Cardiac atrium fibroblast (primary cell): ENCODE measurements around the gene ARHGEF39. TPM values are rescaled to one million over a fixed set of nuclear protein-coding genes. Genes with fewer than 3 reads are reported as not detected.

Source experiments
- total RNA-seq: library from RNA; depleted of rRNA; stranded (reverse); fragments of >200 nt; gene quantifications from 2 replicates; pipeline ENCODE4 v1.2.3, GENCODE V29; 2015

ARHGEF39 gene
- 0.18 and 0.49 TPM in 2 replicates for total RNA-seq

GRCh38 chr9:35664531-35665470 lies at the start of gene ARHGEF39:
TSS of gene ARHGEF39 (minus strand) at chr9:35665195. CDS start at chr9:35665169, 26 bp downstream.

GRCh38 chr9:35689542-35690293 lies 24.7 kb upstream of the ARHGEF39 start, which contains the start of gene TPM2:
TSS of gene TPM2 (minus strand) at chr9:35689925. CDS start at chr9:35689817, 108 bp downstream.

GRCh38 chr9:35673132-35674024 lies 8.4 kb upstream of the ARHGEF39 start, which contains the start of gene CA9:
TSS of gene CA9 (plus strand) at chr9:35673928. CDS start at chr9:35673960, 32 bp downstream.

DNA sequence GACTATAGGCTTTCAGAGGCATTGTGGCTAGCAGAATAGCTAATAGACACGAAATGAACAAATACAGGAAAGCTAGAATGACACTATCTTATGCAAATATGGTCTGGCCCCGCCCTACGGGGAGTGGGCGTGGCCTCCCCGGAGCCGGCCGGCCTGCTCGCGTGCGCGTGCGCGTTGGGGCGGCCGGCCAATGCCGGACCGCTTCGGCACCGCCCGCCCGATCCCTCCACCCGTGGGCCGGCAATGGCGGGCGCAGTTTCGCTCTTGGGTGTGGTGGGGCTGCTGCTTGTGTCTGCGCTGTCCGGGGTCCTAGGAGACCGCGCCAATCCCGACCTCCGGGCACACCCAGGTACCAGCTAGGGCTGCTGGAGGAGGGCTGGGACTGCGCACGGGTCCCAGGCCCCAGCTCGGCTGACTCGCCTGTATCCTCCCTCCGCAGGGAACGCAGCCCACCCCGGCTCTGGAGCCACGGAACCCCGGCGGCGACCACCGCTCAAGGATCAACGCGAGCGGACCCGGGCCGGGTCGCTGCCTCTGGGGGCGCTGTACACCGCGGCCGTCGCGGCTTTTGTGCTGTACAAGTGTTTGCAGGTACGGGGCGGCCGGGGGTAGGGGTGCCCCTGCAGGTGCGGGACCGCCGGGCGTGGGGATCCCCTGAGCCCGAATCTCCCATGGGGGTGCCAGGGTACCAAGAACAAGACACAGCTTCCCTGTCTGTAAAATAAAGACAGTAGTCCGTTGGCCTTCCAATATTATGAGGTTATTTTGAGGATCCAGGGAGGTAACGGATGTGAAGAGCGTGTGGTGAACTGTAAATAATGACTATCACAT lies 6.6 kb downstream of the ARHGEF39 start, which contains the start of gene CCDC107:
CCDC107 (plus strand) TSS at position 156 of the 831 bp plus-strand sequence; CDS start at position 244, 88 bp downstream.

GRCh38 chr9:35657546-35658136 lies 7.4 kb downstream of the ARHGEF39 start, which contains the start of gene RMRP:
TSS of gene RMRP (minus strand) at chr9:35658019.

DNA sequence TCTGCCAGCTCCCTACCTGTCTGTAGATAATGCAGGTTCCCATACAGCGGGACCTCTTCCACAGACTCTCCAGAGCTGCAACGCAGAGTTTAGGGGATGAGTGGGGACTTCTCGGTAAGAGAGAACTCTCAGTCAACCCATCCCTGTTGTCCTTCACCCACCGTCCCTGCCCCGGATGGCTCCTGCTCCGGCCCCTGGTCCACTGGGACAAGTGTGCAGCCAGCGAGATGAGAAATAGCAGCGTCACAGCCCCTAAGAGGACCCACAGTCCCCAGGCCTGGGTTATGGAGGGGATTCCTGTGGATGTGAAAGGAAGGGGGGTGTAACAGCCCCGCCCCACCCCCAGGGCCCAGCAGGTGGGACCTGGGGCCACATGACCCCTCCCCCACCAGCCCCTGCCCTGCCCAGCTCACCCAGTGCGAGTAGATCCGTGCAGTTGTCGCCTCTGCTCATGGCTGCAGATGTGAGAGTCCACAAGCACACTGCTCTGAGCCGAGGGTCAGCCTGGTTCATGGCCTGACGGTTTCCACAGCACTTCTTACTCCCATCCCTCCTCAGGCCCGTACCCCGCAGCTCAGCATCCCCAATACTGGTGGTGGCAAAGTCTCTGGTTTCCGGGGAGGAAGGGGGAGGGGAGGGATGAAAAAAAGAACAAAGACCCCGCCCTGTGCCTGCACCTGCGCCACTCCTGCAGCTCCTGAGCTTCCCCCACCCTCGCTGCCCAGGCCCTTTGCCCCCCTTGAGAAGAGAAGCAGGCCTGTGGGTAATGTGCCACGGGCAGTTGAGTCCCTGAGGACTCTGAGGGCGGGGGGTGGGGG lies 14.4 kb downstream of the ARHGEF39 start, which contains the start of gene SIT1:
SIT1 (minus strand) TSS at position 591 of the 818 bp plus-strand sequence; CDS start at position 513, 78 bp downstream.

DNA sequence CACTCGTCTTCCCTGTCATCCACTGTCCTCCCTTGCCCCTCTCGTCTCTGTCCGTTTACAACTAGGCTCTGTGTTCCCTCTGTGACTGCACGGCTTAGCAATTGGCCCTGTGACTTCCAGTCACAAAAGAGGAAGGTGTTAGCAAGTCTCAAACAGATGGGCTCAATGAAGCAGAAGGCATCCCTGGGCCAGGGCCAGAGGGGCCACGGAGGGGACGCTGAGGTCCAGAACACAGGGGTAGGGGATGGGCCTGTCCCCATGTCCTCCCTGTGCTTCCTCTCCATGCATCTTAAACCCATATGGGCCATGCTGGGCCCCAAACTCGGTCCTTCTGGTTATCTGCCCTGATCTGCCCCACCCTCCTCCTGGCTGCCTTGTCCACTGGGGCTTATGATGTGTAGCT lies 46.7 kb downstream of the ARHGEF39 start, which contains the start of gene CD72:
CD72 (minus strand) TSS at position 89 of the 403 bp plus-strand sequence. CDS start 110 bp downstream, outside the sequence.

Other genes with a start within 250 kb of the ARHGEF39 start
- gene RUSC2, start 175.1 kb downstream of the ARHGEF39 start, total RNA-seq, result 37.6 and 44.4 TPM in 2 replicates
- gene TESK1, start 59.9 kb downstream of the ARHGEF39 start, total RNA-seq, result 14.1 and 16.1 TPM in 2 replicates
- 0.32 and 1.3 TPM in 2 replicates for gene CD72, start 46.8 kb downstream of the ARHGEF39 start, total RNA-seq
- 1.3 TPM in 1 of 2 replicates, not detected in the other for gene SIT1, start 14.3 kb downstream of the ARHGEF39 start, total RNA-seq
- 11,420 and 19,025 TPM in 2 replicates for gene RMRP, start 7.2 kb downstream of the ARHGEF39 start, total RNA-seq
- 12.8 and 25.8 TPM in 2 replicates for gene CCDC107, start 6.9 kb downstream of the ARHGEF39 start, total RNA-seq
- 8.3 and 8.8 TPM in 2 replicates for gene CA9, start 8.7 kb upstream of the ARHGEF39 start, total RNA-seq
- gene TPM2, start 24.7 kb upstream of the ARHGEF39 start, total RNA-seq, result 692 and 1,021 TPM in 2 replicates
- 335 and 378 TPM in 2 replicates for gene TLN1, start 67.0 kb upstream of the ARHGEF39 start, total RNA-seq
- 60.5 and 72.6 TPM in 2 replicates for gene CREB3, start 67.5 kb upstream of the ARHGEF39 start, total RNA-seq
- 11.7 and 22.2 TPM in 2 replicates for gene GBA2, start 84.0 kb upstream of the ARHGEF39 start, total RNA-seq
- 10.7 and 15.2 TPM in 2 replicates for gene RGP1, start 84.1 kb upstream of the ARHGEF39 start, total RNA-seq
- 2.0 TPM in 1 of 2 replicates, not detected in the other for gene MSMP, start 89.1 kb upstream of the ARHGEF39 start, total RNA-seq
- gene NPR2, start 126.4 kb upstream of the ARHGEF39 start, total RNA-seq, result 19.9 and 27.5 TPM in 2 replicates
- gene SPAG8, start 147.1 kb upstream of the ARHGEF39 start, total RNA-seq, result 0.32 and 0.36 TPM in 2 replicates
- gene HINT2, start 149.8 kb upstream of the ARHGEF39 start, total RNA-seq, result 19.0 and 24.2 TPM in 2 replicates
- gene FAM221B, start 163.5 kb upstream of the ARHGEF39 start, total RNA-seq, result not detected in 2 replicates
- gene TMEM8B, start 164.0 kb upstream of the ARHGEF39 start, total RNA-seq, result 2.0 and 2.1 TPM in 2 replicates
- gene OR13J1, start 205.2 kb upstream of the ARHGEF39 start, total RNA-seq, result not detected in 2 replicates
- gene HRCT1, start 241.0 kb upstream of the ARHGEF39 start, total RNA-seq, result 1.4 and 9.4 TPM in 2 replicates
- gene SPAAR, start 244.3 kb upstream of the ARHGEF39 start, total RNA-seq, result 4.5 and 7.5 TPM in 2 replicates